IMR-90 (cell line): ENCODE data around the gene PARP16. TPM values are rescaled to one million over a fixed set of nuclear protein-coding genes. Genes with fewer than 3 reads are reported as not detected.

Source experiments
- ATAC-seq: fragments of 200-7000 bp; cut with Tn5 transposase; 2 replicates; pipeline ENCODE4 v1.9.1; 2020; ENCODE audit warnings: low read depth, mild to moderate bottlenecking, moderate library complexity
- BruUV-seq: library from RNA; stranded (reverse); fragments of 400-500 nt; replicated peaks from 2 replicates; lab custom pipeline; 2021; lab: Mats Ljungman, UMichigan
- CTCF ChIA-PET: fragments of 300-600 bp; formaldehyde crosslinking; extraction: SDS; loops from one replicate; lab custom pipeline; 2021; ENCODE audit warnings: antibody characterized with exemption; lab: Yijun Ruan, JAX
- POLR2A ChIA-PET: fragments of 300-600 bp; sonication (Branson Sonifier 250); formaldehyde crosslinking; loops from one replicate; lab custom pipeline; 2022; ENCODE audit warnings: antibody characterized with exemption; ENCODE audit not compliant: unreplicated experiment; lab: Charles Lee
- DNase-seq: peaks from one replicate; pipeline ENCODE4 v3.0.0; 2013
- H2AFZ ChIP-seq: replicated peaks from 2 replicates; pipeline ENCODE3; 2013; ENCODE audit warnings: low read length, mild to moderate bottlenecking; ENCODE audit not compliant: poor library complexity
- H2AK5ac ChIP-seq: 2 replicates; pipeline ENCODE4 v1.6.1; 2013; ENCODE audit warnings: low read depth, low read length, inconsistent platforms
- H2AK9ac ChIP-seq: replicated peaks from 2 replicates; pipeline ENCODE3; 2013; ENCODE audit warnings: mild to moderate bottlenecking, low read depth, low read length, moderate library complexity; ENCODE audit not compliant: poor library complexity
- H2BK120ac ChIP-seq: 2 replicates; pipeline ENCODE4 v1.6.1; 2013; ENCODE audit warnings: low read depth, low read length, inconsistent platforms
- H2BK15ac ChIP-seq: 3 replicates; pipeline ENCODE4 v1.6.1; 2013; ENCODE audit warnings: low read depth, low read length, inconsistent platforms
- H2BK20ac ChIP-seq: 2 replicates; pipeline ENCODE4 v1.6.1; 2013; ENCODE audit warnings: low read depth, mild to moderate bottlenecking, inconsistent platforms, low read length, moderate library complexity
- H2BK5ac ChIP-seq: 2 replicates; pipeline ENCODE4 v1.6.1; 2013; ENCODE audit warnings: mild to moderate bottlenecking, low read depth, low read length, inconsistent platforms; ENCODE audit not compliant: poor library complexity, severe bottlenecking
- H3K14ac ChIP-seq: replicated peaks from 2 replicates; pipeline ENCODE4 v1.6.1; 2013; ENCODE audit warnings: low read depth, low read length, inconsistent platforms
- H3K18ac ChIP-seq: 2 replicates; pipeline ENCODE4 v1.6.1; 2013; ENCODE audit warnings: low read depth, low read length, control low read depth
- H3K23ac ChIP-seq: 2 replicates; pipeline ENCODE4 v1.6.1; 2013; ENCODE audit warnings: low read depth, low read length, inconsistent platforms
- H3K27ac ChIP-seq: 2 replicates; pipeline ENCODE4 v1.5.1; 2013; ENCODE audit warnings: mild to moderate bottlenecking, control low read depth, low read length; ENCODE audit not compliant: insufficient read depth
- H3K27me3 ChIP-seq: 2 replicates; pipeline ENCODE4 v1.6.1; 2013; ENCODE audit warnings: low read length; ENCODE audit not compliant: control insufficient read depth, insufficient read depth
- H3K36me3 ChIP-seq: 2 replicates; pipeline ENCODE4 v1.6.1; 2013; ENCODE audit warnings: low read length, mixed read lengths; ENCODE audit not compliant: control insufficient read depth, insufficient read depth
- H3K4ac ChIP-seq: 2 replicates; pipeline ENCODE4 v1.6.1; 2013; ENCODE audit warnings: low read depth, low read length, inconsistent platforms
- H3K4me1 ChIP-seq: 2 replicates; pipeline ENCODE4 v1.6.1; 2013; ENCODE audit warnings: low read length, mixed read lengths; ENCODE audit not compliant: control insufficient read depth, insufficient read depth
- H3K4me2 ChIP-seq: 2 replicates; pipeline ENCODE4 v1.6.1; 2013; ENCODE audit warnings: low read depth, mild to moderate bottlenecking, control low read depth, low read length, moderate library complexity
- H3K4me3 ChIP-seq: 2 replicates; pipeline ENCODE4 v1.5.1; 2013; ENCODE audit warnings: low read depth, mild to moderate bottlenecking, control low read depth, low read length, moderate library complexity; ENCODE audit not compliant: insufficient read depth
- H3K56ac ChIP-seq: 2 replicates; pipeline ENCODE4 v1.6.1; 2013; ENCODE audit warnings: low read length, inconsistent platforms; ENCODE audit not compliant: insufficient read depth; ENCODE audit errors: extremely low read depth
- H3K79me1 ChIP-seq, 2 experiments: 2 replicates each; pipeline ENCODE4 v1.6.1; 2013; ENCODE audit warnings: low read length in 2 of 2, inconsistent platforms in 1 of 2, low read depth in 1 of 2
- H3K9ac ChIP-seq: 2 replicates; pipeline ENCODE4 v1.6.1; 2013; ENCODE audit warnings: low read depth, low read length, control low read depth
- H3K9me1 ChIP-seq: 2 replicates; pipeline ENCODE4 v1.6.1; 2013; ENCODE audit warnings: low read length, inconsistent platforms; ENCODE audit not compliant: insufficient read depth
- H3K9me3 ChIP-seq: 2 replicates; pipeline ENCODE4 v1.6.1; 2013; ENCODE audit warnings: low read length; ENCODE audit not compliant: control insufficient read depth, insufficient read depth
- H4K20me1 ChIP-seq: 2 replicates; pipeline ENCODE4 v1.6.1; 2013; ENCODE audit warnings: low read length, inconsistent platforms; ENCODE audit not compliant: insufficient read depth
- H4K5ac ChIP-seq: 2 replicates; pipeline ENCODE4 v1.6.1; 2013; ENCODE audit warnings: mild to moderate bottlenecking, low read depth, low read length, control low read depth
- H4K8ac ChIP-seq, 2 experiments: 2 replicates each; pipeline ENCODE4 v1.6.1; 2013; ENCODE audit warnings: low read depth in 2 of 2, low read length in 2 of 2, control low read depth in 1 of 2, inconsistent platforms in 1 of 2
- H4K91ac ChIP-seq: 2 replicates; pipeline ENCODE4 v1.6.1; 2013; ENCODE audit warnings: low read depth, low read length, inconsistent platforms; ENCODE audit not compliant: insufficient read depth
- BHLHE40 ChIP-seq: fragments of 150-350 bp; IDR thresholded peaks from 2 replicates; pipeline ENCODE4 v1.6.1; 2016; ENCODE audit warnings: mild to moderate bottlenecking, low read depth, low read length
- CEBPB ChIP-seq: IDR thresholded peaks from 2 replicates; pipeline ENCODE4 v1.6.1; 2012; ENCODE audit warnings: low read depth, low read length, improper control_type of control experiment
- CHD1 ChIP-seq: IDR thresholded peaks from 2 replicates; pipeline ENCODE4 v1.6.1; 2012; ENCODE audit warnings: low read depth, low read length, improper control_type of control experiment
- FOS ChIP-seq: fragments of 150-350 bp; IDR thresholded peaks from 2 replicates; pipeline ENCODE4 v1.6.1; 2016; ENCODE audit warnings: low read depth, low read length
- MAFK ChIP-seq: IDR thresholded peaks from 2 replicates; pipeline ENCODE4 v1.6.1; 2012; ENCODE audit warnings: low read depth, low read length, improper control_type of control experiment
- MAZ ChIP-seq: IDR thresholded peaks from 2 replicates; pipeline ENCODE4 v1.6.1; 2012; ENCODE audit warnings: low read depth, mild to moderate bottlenecking, low read length, improper control_type of control experiment, moderate library complexity, borderline replicate concordance
- MXI1 ChIP-seq: IDR thresholded peaks from 2 replicates; pipeline ENCODE4 v1.6.1; 2012; ENCODE audit warnings: low read depth, mild to moderate bottlenecking, low read length, moderate library complexity, borderline replicate concordance
- NFE2L2 ChIP-seq: fragments of 150-350 bp; IDR thresholded peaks from 2 replicates; pipeline ENCODE4 v1.6.1; 2016; ENCODE audit warnings: low read depth, mild to moderate bottlenecking, low read length
- POLR2A ChIP-seq: IDR thresholded peaks from 2 replicates; pipeline ENCODE4 v1.6.1; 2012; ENCODE audit warnings: mild to moderate bottlenecking, low read depth, low read length
- RAD21 ChIP-seq: IDR thresholded peaks from 2 replicates; pipeline ENCODE4 v1.6.1; 2012; ENCODE audit warnings: low read length, improper control_type of control experiment
- RCOR1 ChIP-seq: IDR thresholded peaks from 2 replicates; pipeline ENCODE4 v1.6.1; 2012; ENCODE audit warnings: mild to moderate bottlenecking, low read length, improper control_type of control experiment; ENCODE audit not compliant: insufficient replicate concordance
- SMC3 ChIP-seq: fragments of 150-350 bp; IDR thresholded peaks from 2 replicates; pipeline ENCODE4 v1.6.1; 2016; ENCODE audit warnings: low read depth, mild to moderate bottlenecking, antibody characterized with exemption, low read length, moderate library complexity
- USF2 ChIP-seq: fragments of 150-350 bp; IDR thresholded peaks from 2 replicates; pipeline ENCODE4 v1.6.1; 2017; ENCODE audit warnings: mild to moderate bottlenecking, antibody characterized with exemption, low read length, low read depth
- WGBS, 2 experiments: methylation state at CpG; one replicate each; pipeline versions ENCODE4 v1.1.5 to v1.1.7; 2013; ENCODE audit warnings: missing lambda C conversion rate in 2 of 2; ENCODE audit not compliant: insufficient read length in 1 of 2; ENCODE audit errors: extremely low coverage in 2 of 2; 5-methylcytosine and 5-hydroxymethylcytosine counted together
- dilution Hi-C: fragments of 300-500 bp; cut with HindIII; formaldehyde crosslinking; loops from one replicate; pipeline ENCODE4 v1.14.3; 2018; ENCODE audit warnings: low sequenced_read_pairs; ENCODE audit not compliant: unreplicated experiment
- in situ Hi-C: fragments of 300-500 bp; cut with MboI; formaldehyde crosslinking; loops from 3 replicates; pipeline ENCODE4 v1.14.3; 2019; ENCODE audit warnings: low sequenced_read_pairs, inconsistent platforms, mixed read lengths
- intact Hi-C: fragments of 100-400 bp; cut with micrococcal nuclease; formaldehyde crosslinking; loops from 2 replicates; pipeline ENCODE4 v1.10.0; 2022
- polyA plus RNA-seq, 3 experiments: library from polyadenylated mRNA; depleted of rRNA; stranded (reverse); fragments of >200 nt; gene quantifications; 2 replicates each; pipeline ENCODE4 v1.2.3, GENCODE V29; 2012; ENCODE audit warnings: low replicate concordance in 1 of 3
- total RNA-seq: library from RNA; depleted of rRNA; stranded (reverse); fragments of >200 nt; gene quantifications from 2 replicates; pipeline ENCODE4 v1.2.3, GENCODE V29; 2012
- TF ChIP-seq, protein P1 (sequence below): conservative IDR thresholded peaks from 2 replicates; pipeline ENCODE4 v1.5.1; 2012; ENCODE audit warnings: mild to moderate bottlenecking, low read depth, low read length, improper control_type of control experiment

PARP16 gene
- total and polyA plus RNA-seq, 2 of the 4 experiments (the other 2 are of a cell fraction), result 1.3 to 5.0 TPM

- TF ChIP-seq, protein P1, sequence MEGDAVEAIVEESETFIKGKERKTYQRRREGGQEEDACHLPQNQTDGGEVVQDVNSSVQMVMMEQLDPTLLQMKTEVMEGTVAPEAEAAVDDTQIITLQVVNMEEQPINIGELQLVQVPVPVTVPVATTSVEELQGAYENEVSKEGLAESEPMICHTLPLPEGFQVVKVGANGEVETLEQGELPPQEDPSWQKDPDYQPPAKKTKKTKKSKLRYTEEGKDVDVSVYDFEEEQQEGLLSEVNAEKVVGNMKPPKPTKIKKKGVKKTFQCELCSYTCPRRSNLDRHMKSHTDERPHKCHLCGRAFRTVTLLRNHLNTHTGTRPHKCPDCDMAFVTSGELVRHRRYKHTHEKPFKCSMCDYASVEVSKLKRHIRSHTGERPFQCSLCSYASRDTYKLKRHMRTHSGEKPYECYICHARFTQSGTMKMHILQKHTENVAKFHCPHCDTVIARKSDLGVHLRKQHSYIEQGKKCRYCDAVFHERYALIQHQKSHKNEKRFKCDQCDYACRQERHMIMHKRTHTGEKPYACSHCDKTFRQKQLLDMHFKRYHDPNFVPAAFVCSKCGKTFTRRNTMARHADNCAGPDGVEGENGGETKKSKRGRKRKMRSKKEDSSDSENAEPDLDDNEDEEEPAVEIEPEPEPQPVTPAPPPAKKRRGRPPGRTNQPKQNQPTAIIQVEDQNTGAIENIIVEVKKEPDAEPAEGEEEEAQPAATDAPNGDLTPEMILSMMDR, result no peak
- TF ChIP-seq NFE2L2 (no peak), MAZ (no peak), RCOR1 (no peak), CEBPB (no peak)
Observed at GRCh38 chr15:65278480-65278879, 8.2 kb downstream of the PARP16 start (continued).

DNA sequence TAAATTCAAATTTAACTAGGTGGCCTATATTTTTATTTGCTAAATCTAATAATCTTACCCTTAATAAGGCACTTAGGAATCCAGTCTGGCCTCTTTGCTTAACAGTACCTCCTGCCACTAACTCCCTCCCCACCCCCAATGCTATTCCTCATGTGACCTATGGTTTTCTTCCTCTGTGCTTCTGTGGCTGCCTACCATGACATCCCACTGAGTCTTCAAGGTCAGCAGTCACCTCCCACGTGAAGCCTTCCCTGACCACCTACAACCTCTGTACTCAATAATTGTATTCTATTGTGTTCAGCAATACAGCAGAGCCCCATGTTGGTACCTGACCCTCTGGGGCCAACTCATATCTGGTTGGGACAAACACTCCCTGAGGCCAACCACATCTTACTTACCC, 9.7 kb downstream of the PARP16 start:
- Histone ChIP-seq H2BK5ac (no peak overlapping the region), H4K20me1 (no peaks in the 10 kb centered on the region), H3K4me1 (peaks cover 5% of the 10 kb centered on the region), H2BK15ac (no peak overlapping the region), H3K18ac (no peak overlapping the region), H4K5ac (no peak overlapping the region), H3K36me3 (no peaks in the 10 kb centered on the region), H3K4me2 (no peak overlapping the region), H2AK9ac (no peak overlapping the region), H3K27ac (no peak overlapping the region), H3K27me3 (no peaks in the 10 kb centered on the region), H3K4ac (no peak overlapping the region), H2AFZ (no peak overlapping the region), H2AK5ac (no peak overlapping the region), H3K79me1 (peaks cover 0 to 6% of the 10 kb centered on the region in 2 experiments; a peak in 2 of 4 replicates), H3K23ac (no peak overlapping the region), H3K4me3 (no peak overlapping the region), H3K9me3 (no peaks in the 10 kb centered on the region), H3K56ac (no peak overlapping the region), H3K9ac (no peak overlapping the region), H4K91ac (no peak overlapping the region), H3K9me1 (peaks cover 7% of the 10 kb centered on the region; the same call in 1 of the 2 replicates), H2BK120ac (no peak overlapping the region), H2BK20ac (no peak overlapping the region), H4K8ac (no peak overlapping the region), H3K14ac (no peak overlapping the region)
- BruUV-seq, result no TSS peak
- ATAC-seq, result no peak
- dilution Hi-C loops (no loop called here), intact Hi-C loops (loop anchor here (10.0 kb wide), 1 partner anchor 242 kb away; no protein-coding TSS in a partner anchor), in situ Hi-C loops (loop anchor here (5.0 to 10.0 kb wide), 2 partner anchors 80 to 242 kb away; no protein-coding TSS in a partner anchor)
- no CpG with 5 or more reads among the region's 1 CpG for WGBS, 2 experiments
- no peak for DNase-seq
- POLR2A ChIA-PET, result no interaction called here
- CTCF ChIA-PET, result no interaction called here
- no peak for TF ChIP-seq USF2
- no peak for TF ChIP-seq RAD21
- no peak for TF ChIP-seq CHD1
- no peak for TF ChIP-seq BHLHE40
- no peak for TF ChIP-seq MAFK
- TF ChIP-seq FOS, result no peak
- TF ChIP-seq POLR2A, result no peak
- TF ChIP-seq CEBPB, result no peak
- no peak for TF ChIP-seq MXI1
- TF ChIP-seq NFE2L2, result no peak
- TF ChIP-seq MAZ, result no peak
- no peak for TF ChIP-seq RCOR1
- no peak for TF ChIP-seq SMC3
